H9 (cell line): ENCODE data around the gene SPAG6. TPM values are rescaled to one million over a fixed set of nuclear protein-coding genes. Genes with fewer than 3 reads are reported as not detected.

Source experiments
- DNase-seq: peaks from one replicate; pipeline ENCODE4 v3.0.0-alpha.2; 2017
- H2AFZ ChIP-seq: one replicate; pipeline ENCODE4 v1.6.1; 2013; ENCODE audit warnings: mild to moderate bottlenecking, low read length, control low read depth, moderate library complexity
- H2AK5ac ChIP-seq: 2 replicates; pipeline ENCODE4 v1.6.1; 2013; ENCODE audit warnings: low read length, control low read depth, mixed read lengths; ENCODE audit not compliant: insufficient read length
- H2BK120ac ChIP-seq: one replicate; pipeline ENCODE4 v1.6.1; 2013; ENCODE audit warnings: low read depth, mild to moderate bottlenecking, low read length, control low read depth, inconsistent platforms; ENCODE audit not compliant: poor library complexity, severe bottlenecking
- H2BK12ac ChIP-seq: 2 replicates; pipeline ENCODE4 v1.6.1; 2013; ENCODE audit warnings: low read length, control low read depth, mixed read lengths, low read depth; ENCODE audit not compliant: insufficient read length
- H2BK15ac ChIP-seq: 2 replicates; pipeline ENCODE4 v1.6.1; 2013; ENCODE audit warnings: low read depth, low read length, control low read depth
- H2BK20ac ChIP-seq: one replicate; pipeline ENCODE4 v1.6.1; 2013; ENCODE audit warnings: low read depth, mild to moderate bottlenecking, low read length, control low read depth, inconsistent platforms; ENCODE audit not compliant: poor library complexity, severe bottlenecking
- H2BK5ac ChIP-seq: 2 replicates; pipeline ENCODE4 v1.6.1; 2013; ENCODE audit warnings: low read length, control low read depth, mixed read lengths; ENCODE audit not compliant: insufficient read length
- H3K14ac ChIP-seq: 2 replicates; pipeline ENCODE4 v1.6.1; 2013; ENCODE audit warnings: low read length, control low read depth; ENCODE audit not compliant: insufficient read depth
- H3K18ac ChIP-seq: 2 replicates; pipeline ENCODE4 v1.6.1; 2013; ENCODE audit warnings: low read depth, mild to moderate bottlenecking, mixed read lengths, low read length, control low read depth; ENCODE audit not compliant: insufficient read length
- H3K23ac ChIP-seq: 2 replicates; pipeline ENCODE4 v1.6.1; 2013; ENCODE audit warnings: low read length, control low read depth, mixed read lengths, low read depth; ENCODE audit not compliant: insufficient read length
- H3K23me2 ChIP-seq: 2 replicates; pipeline ENCODE4 v1.6.1; 2013; ENCODE audit warnings: low read depth, mild to moderate bottlenecking, mixed read lengths, low read length, control low read depth; ENCODE audit not compliant: insufficient read length, poor library complexity, severe bottlenecking
- H3K27ac ChIP-seq: 2 replicates; pipeline ENCODE4 v1.5.1; 2013; ENCODE audit warnings: low read length, control low read depth, mixed read lengths, low read depth; ENCODE audit not compliant: insufficient read length
- H3K27me3 ChIP-seq: 2 replicates; pipeline ENCODE4 v1.6.1; 2013; ENCODE audit warnings: low read length, control low read depth, inconsistent platforms; ENCODE audit not compliant: insufficient read depth
- H3K4ac ChIP-seq: 2 replicates; pipeline ENCODE4 v1.6.1; 2013; ENCODE audit warnings: low read depth, mild to moderate bottlenecking, control low read depth, inconsistent platforms, low read length, moderate library complexity
- H3K4me1 ChIP-seq: 2 replicates; pipeline ENCODE4 v1.6.1; 2013; ENCODE audit warnings: low read length, control low read depth, inconsistent platforms; ENCODE audit not compliant: insufficient read depth
- H3K4me2 ChIP-seq: 2 replicates; pipeline ENCODE4 v1.6.1; 2013; ENCODE audit warnings: low read length, control low read depth, mixed read lengths; ENCODE audit not compliant: insufficient read length, insufficient read depth
- H3K56ac ChIP-seq: 2 replicates; pipeline ENCODE4 v1.6.1; 2013; ENCODE audit warnings: low read depth, mild to moderate bottlenecking, mixed read lengths, low read length, control low read depth; ENCODE audit not compliant: insufficient read length
- H3K79me1 ChIP-seq: 2 replicates; pipeline ENCODE4 v1.6.1; 2013; ENCODE audit warnings: low read depth, mild to moderate bottlenecking, moderate library complexity, low read length, control low read depth, inconsistent platforms; ENCODE audit not compliant: insufficient read depth, poor library complexity, severe bottlenecking
- H3K79me2 ChIP-seq: 2 replicates; pipeline ENCODE4 v1.6.1; 2013; ENCODE audit warnings: low read length, control low read depth, inconsistent platforms; ENCODE audit not compliant: insufficient read depth
- H3K9ac ChIP-seq: 2 replicates; pipeline ENCODE4 v1.6.1; 2013; ENCODE audit warnings: low read length, control low read depth, mixed read lengths; ENCODE audit not compliant: insufficient read length; ENCODE audit errors: extremely low read depth
- H3K9me3 ChIP-seq: one replicate; pipeline ENCODE4 v1.6.1; 2013; ENCODE audit warnings: low read depth, low read length, inconsistent platforms; ENCODE audit not compliant: control insufficient read depth
- H3T11ph ChIP-seq: one replicate; pipeline ENCODE4 v1.6.1; 2013; ENCODE audit warnings: mild to moderate bottlenecking, low read length, control low read depth, inconsistent platforms
- H4K20me1 ChIP-seq: one replicate; pipeline ENCODE4 v1.6.1; 2013; ENCODE audit not compliant: control insufficient read depth, insufficient read length, insufficient read depth
- H4K5ac ChIP-seq: 2 replicates; pipeline ENCODE4 v1.6.1; 2013; ENCODE audit warnings: low read depth, mild to moderate bottlenecking, mixed read lengths, low read length, control low read depth; ENCODE audit not compliant: insufficient read length
- H4K8ac ChIP-seq: replicated peaks from 2 replicates; pipeline ENCODE4 v1.6.1; 2013; ENCODE audit warnings: low read length, control low read depth, mixed read lengths, low read depth; ENCODE audit not compliant: insufficient read length
- H4K91ac ChIP-seq: 2 replicates; pipeline ENCODE4 v1.6.1; 2013; ENCODE audit warnings: low read depth, mild to moderate bottlenecking, moderate library complexity, mixed read lengths, low read length, control low read depth; ENCODE audit not compliant: insufficient read length
- H3K27ac Mint-ChIP-seq, 3 experiments: 2 replicates in 2 of 3; 3 replicates in 1 of 3; pipeline ENCODE4 v1.8.0; 2020 to 2021; ENCODE audit warnings: mixed read lengths in 3 of 3, mild to moderate bottlenecking in 1 of 3, moderate library complexity in 1 of 3
- H3K27me3 Mint-ChIP-seq: 2 replicates; pipeline ENCODE4 v1.8.0; 2021; ENCODE audit warnings: low read depth, mild to moderate bottlenecking, moderate library complexity, mixed read lengths
- H3K36me3 Mint-ChIP-seq, 3 experiments: 2 replicates in 2 of 3; 3 replicates in 1 of 3; pipeline ENCODE4 v1.8.0; 2020 to 2021; ENCODE audit warnings: low read depth in 3 of 3, mixed read lengths in 3 of 3; ENCODE audit not compliant: insufficient read depth in 1 of 3
- H3K4me1 Mint-ChIP-seq, 2 experiments: 2 replicates each; pipeline ENCODE4 v1.8.0; 2020; ENCODE audit warnings: mixed read lengths in 2 of 2
- H3K4me3 Mint-ChIP-seq, 2 experiments: 2 replicates in 1 of 2; 3 replicates in 1 of 2; pipeline ENCODE4 v1.8.0; 2020 to 2021; ENCODE audit warnings: mild to moderate bottlenecking in 2 of 2, mixed read lengths in 2 of 2, moderate library complexity in 1 of 2
- H3K9me3 Mint-ChIP-seq, 2 experiments: 2 replicates in 1 of 2; 3 replicates in 1 of 2; pipeline ENCODE4 v1.8.0; 2020; ENCODE audit warnings: mild to moderate bottlenecking in 2 of 2, mixed read lengths in 2 of 2, moderate library complexity in 1 of 2
- CTCF ChIP-seq: fragments of 200-600 bp; sonication (generic); conservative IDR thresholded peaks from 3 replicates; pipeline ENCODE4 v1.8.0; 2021; ENCODE audit warnings: antibody characterized with exemption, mild to moderate bottlenecking
- WGBS: extraction: QIAGEN DNeasy Blood & Tissue Kit; methylation state at CpG from one replicate; pipeline ENCODE4 v1.1.7; 2013; ENCODE audit warnings: missing lambda C conversion rate, low lambda C conversion rate, mixed read lengths; ENCODE audit not compliant: insufficient read length; ENCODE audit errors: extremely low coverage; 5-methylcytosine and 5-hydroxymethylcytosine counted together
- total RNA-seq: library from RNA; stranded (reverse); gene quantifications from 2 replicates; pipeline ENCODE4 v1.2.1, GENCODE V29; 2021

The SPAG6 gene
- total RNA-seq, 1 experiment from 2014 or later, result 0.24 TPM

GRCh38 chr10:22434521-22434920 is 89.2 kb downstream of the SPAG6 start:
- H3K4me1 Mint-ChIP-seq, result peaks cover 13 to 15% of the 10 kb centered on the region in 2 experiments
- H3K4me2 ChIP-seq, result no peak overlapping the region

More at GRCh38 chr10:22434521-22434920, 89.2 kb downstream of the SPAG6 start:
- no peak overlapping the region for H2BK15ac ChIP-seq
- no peak overlapping the region for H4K5ac ChIP-seq
- WGBS, result no CpG with 5 or more reads among the region's 2 CpGs
- H3K27me3 Mint-ChIP-seq, result peaks cover 76% of the 10 kb centered on the region
- H3K27ac Mint-ChIP-seq, result no peak overlapping the region
- H4K20me1 ChIP-seq, result no peaks in the 10 kb centered on the region
- no peaks in the 10 kb centered on the region for H3K4me1 ChIP-seq
- no peak overlapping the region for H2BK5ac ChIP-seq
- H3T11ph ChIP-seq, result no peak overlapping the region
- no peak for TF ChIP-seq CTCF
- H3K79me1 ChIP-seq, result no peaks in the 10 kb centered on the region
- no peaks in the 10 kb centered on the region for H3K9me3 ChIP-seq
- H3K9me3 Mint-ChIP-seq, result no peaks in the 10 kb centered on the region; a peak in 2 of 5 replicates
- no peak overlapping the region for H3K4me3 Mint-ChIP-seq
- no peak overlapping the region for H3K4ac ChIP-seq
- H3K23ac ChIP-seq, result no peak overlapping the region
- H3K36me3 Mint-ChIP-seq, result no peaks in the 10 kb centered on the region
- H3K18ac ChIP-seq, result no peak overlapping the region
- H2BK12ac ChIP-seq, result no peak overlapping the region
- H3K14ac ChIP-seq, result no peak overlapping the region
- no peak overlapping the region for H3K56ac ChIP-seq
- H4K8ac ChIP-seq, result no peak overlapping the region
- H3K9ac ChIP-seq, result no peak overlapping the region
- H2AFZ ChIP-seq, result no peak overlapping the region
- H3K27me3 ChIP-seq, result peaks cover 31% of the 10 kb centered on the region; the same call in 1 of the 2 replicates
- no peak overlapping the region for H4K91ac ChIP-seq
- no peak for DNase-seq
- H2BK20ac ChIP-seq, result no peak overlapping the region
- H2BK120ac ChIP-seq, result no peak overlapping the region
- no peak overlapping the region for H3K27ac ChIP-seq
- H3K79me2 ChIP-seq, result no peaks in the 10 kb centered on the region
- no peak overlapping the region for H2AK5ac ChIP-seq
- H3K23me2 ChIP-seq, result peaks cover 14% of the 10 kb centered on the region
